ENCODE data around the gene SLC39A13.

- no peak for TF ChIP-seq EZH2 (IDR thresholded peaks at IDR 0.05; ENCODE audit: low read length, unreplicated experiment)
- TF ChIP-seq CTCF (conservative IDR thresholded peaks at IDR 0.05; ENCODE audit: low read depth, low read length), result no peak
These were observed 15.0 kb upstream of the SLC39A13 start for GRCh38 chr11:47393163-47394049.
